Loucy (cell line): ENCODE data around the gene AGBL1.

ENCODE experiments used
- H2AFZ ChIP-seq: fragments of 200-600 bp; sonication (generic); 2 replicates; pipeline ENCODE4 v1.6.0; 2016; ENCODE audit warnings: antibody characterized with exemption, mild to moderate bottlenecking, low read length, moderate library complexity
- H3F3A ChIP-seq: fragments of 200-600 bp; 2 replicates; pipeline ENCODE4 v1.6.0; 2016; ENCODE audit warnings: antibody characterized with exemption, low read depth, mild to moderate bottlenecking
- H3K27me3 ChIP-seq: fragments of 200-600 bp; sonication (generic); 2 replicates; pipeline ENCODE4 v1.6.1; 2014; ENCODE audit warnings: low read length, mild to moderate bottlenecking; ENCODE audit not compliant: insufficient read depth, poor library complexity, severe bottlenecking
- H3K36me3 ChIP-seq: fragments of 200-600 bp; sonication (generic); 2 replicates; pipeline ENCODE4 v1.6.1; 2016; ENCODE audit warnings: low read length; ENCODE audit not compliant: insufficient read depth
- H3K4me1 ChIP-seq: fragments of 200-600 bp; sonication (generic); 2 replicates; pipeline ENCODE4 v1.5.1; 2014; ENCODE audit warnings: low read length, mild to moderate bottlenecking; ENCODE audit not compliant: insufficient read depth, poor library complexity, severe bottlenecking
- H3K4me2 ChIP-seq: fragments of 200-600 bp; sonication (generic); 2 replicates; pipeline ENCODE4 v1.6.0; 2014; ENCODE audit warnings: antibody characterized with exemption, low read length, low read depth, mild to moderate bottlenecking; ENCODE audit not compliant: poor library complexity, severe bottlenecking
- H3K4me3 ChIP-seq: fragments of 200-600 bp; sonication (generic); 2 replicates; pipeline ENCODE4 v1.5.1; 2014; ENCODE audit warnings: low read length, mild to moderate bottlenecking, mixed read lengths; ENCODE audit not compliant: poor library complexity, severe bottlenecking
- H3K79me2 ChIP-seq: fragments of 200-600 bp; sonication (generic); 2 replicates; pipeline ENCODE4 v1.6.1; 2014; ENCODE audit warnings: low read length; ENCODE audit not compliant: insufficient read depth
- H3K9ac ChIP-seq: fragments of 200-600 bp; sonication (generic); 2 replicates; pipeline ENCODE4 v1.6.0; 2014; ENCODE audit warnings: mild to moderate bottlenecking, low read depth, low read length, moderate library complexity; ENCODE audit not compliant: poor library complexity, severe bottlenecking
- H3K9me2 ChIP-seq: fragments of 200-600 bp; sonication (generic); replicated peaks from 2 replicates; pipeline ENCODE4 v1.6.1; 2016; ENCODE audit warnings: low read depth, low read length, mixed read lengths
- H3K9me3 ChIP-seq: fragments of 200-600 bp; sonication (generic); 2 replicates; pipeline ENCODE4 v1.6.1; 2014; ENCODE audit warnings: mild to moderate bottlenecking, antibody characterized with exemption, low read length, low read depth; ENCODE audit not compliant: insufficient read depth
- H4K20me1 ChIP-seq: fragments of 200-600 bp; sonication (generic); 2 replicates; pipeline ENCODE4 v1.6.0; 2014; ENCODE audit warnings: antibody characterized with exemption, low read length, mild to moderate bottlenecking; ENCODE audit not compliant: insufficient read depth, poor library complexity, severe bottlenecking
- CTCF ChIP-seq: fragments of 200-600 bp; sonication (generic); conservative IDR thresholded peaks from 2 replicates; pipeline ENCODE4 v1.5.1; 2014; ENCODE audit warnings: mild to moderate bottlenecking, antibody characterized with exemption, low read length
- EZH2phosphoT487 ChIP-seq: fragments of 200-600 bp; IDR thresholded peaks from 2 replicates; pipeline ENCODE4 v1.6.1; 2018; ENCODE audit warnings: antibody characterized with exemption, mild to moderate bottlenecking, moderate library complexity, borderline replicate concordance

Gene AGBL1

GRCh38 chr15:86197770-86198169, 118.1 kb downstream of the AGBL1 start:
- no peaks in the 10 kb centered on the region for H3K4me1 ChIP-seq

GRCh38 chr15:86199467-86200145, 119.9 kb downstream of the AGBL1 start:
- no peaks in the 10 kb centered on the region for H3K36me3 ChIP-seq
- H3K4me3 ChIP-seq: no peak overlapping the region
- H3K9me3 ChIP-seq: no peaks in the 10 kb centered on the region
- H3K27me3 ChIP-seq: no peaks in the 10 kb centered on the region
- TF ChIP-seq CTCF: no peak
- no peak for TF ChIP-seq EZH2phosphoT487
- H3K79me2 ChIP-seq: no peaks in the 10 kb centered on the region
- H3F3A ChIP-seq: no peaks in the 10 kb centered on the region
- no peak overlapping the region for H3K9ac ChIP-seq
- H3K4me1 ChIP-seq: no peaks in the 10 kb centered on the region
- no peak overlapping the region for H2AFZ ChIP-seq
- no peaks in the 10 kb centered on the region for H3K9me2 ChIP-seq
- no peak overlapping the region for H3K4me2 ChIP-seq
- H4K20me1 ChIP-seq: no peaks in the 10 kb centered on the region

More at GRCh38 chr15:86197770-86198169, 118.1 kb downstream of the AGBL1 start:
- Histone ChIP-seq H3K9ac (no peak overlapping the region), H3K4me2 (no peak overlapping the region), H3K9me3 (no peaks in the 10 kb centered on the region), H4K20me1 (no peaks in the 10 kb centered on the region), H3K4me3 (no peak overlapping the region), H3K36me3 (no peaks in the 10 kb centered on the region), H3F3A (no peaks in the 10 kb centered on the region), H3K79me2 (no peaks in the 10 kb centered on the region), H3K9me2 (no peaks in the 10 kb centered on the region), H2AFZ (no peak overlapping the region), H3K27me3 (no peaks in the 10 kb centered on the region)
- TF ChIP-seq EZH2phosphoT487 (no peak), CTCF (no peak)

- Histone ChIP-seq H3K9me3 (no peaks in the 10 kb centered on the region), H3K9me2 (no peaks in the 10 kb centered on the region), H3K4me1 (no peaks in the 10 kb centered on the region), H4K20me1 (no peaks in the 10 kb centered on the region), H3F3A (no peaks in the 10 kb centered on the region), H3K4me3 (no peak overlapping the region), H2AFZ (no peak overlapping the region), H3K79me2 (no peaks in the 10 kb centered on the region), H3K9ac (no peak overlapping the region), H3K36me3 (no peaks in the 10 kb centered on the region), H3K4me2 (no peak overlapping the region), H3K27me3 (no peaks in the 10 kb centered on the region)
- no peak for TF ChIP-seq CTCF
- TF ChIP-seq EZH2phosphoT487: no peak
Measured at GRCh38 chr15:86201313-86202008, 121.8 kb downstream of the AGBL1 start.
